ENCODE measurements around the gene KCNK15. TPM values are rescaled to one million over a fixed set of nuclear protein-coding genes. Genes with fewer than 3 reads are reported as not detected.
A peak's percentile ranks its signal among the peaks of the same experiment; 100 is the strongest.

Gene KCNK15
- total and polyA plus RNA-seq, 9 of the 15 experiments (the other 6 are each of a cell fraction or from before 2014, with no cell fraction given), result 0.03 to 0.30 (median 0.17) TPM; not detected in 5

GRCh38 chr20:44776980-44777379 is 31.3 kb downstream of the KCNK15 start (continued):
- TF ChIP-seq PBX2 (CRISPR knock-in tag; IDR thresholded peaks at IDR 0.05; ENCODE audit: low read depth), result no peak
- no peak for TF ChIP-seq PBX2 (tag; conservative IDR thresholded peaks at IDR 0.05; ENCODE audit: low read depth)
- TF ChIP-seq MIER1 (IDR thresholded peaks at IDR 0.05; ENCODE audit: low read depth), result peak; percentile 92
- TF ChIP-seq RAD51 (IDR thresholded peaks at IDR 0.05; ENCODE audit: borderline replicate concordance, low read depth), result no peak
- TF ChIP-seq ZNF518B (CRISPR knock-in tag; IDR thresholded peaks at IDR 0.05), result no peak
- TF ChIP-seq TCF7 (IDR thresholded peaks at IDR 0.05; ENCODE audit: borderline replicate concordance), result no peak
- TF ChIP-seq RCOR1 (IDR thresholded peaks at IDR 0.05; ENCODE audit: borderline replicate concordance in 1 of 2, low read depth in 2 of 2, low read length in 2 of 2), result peak in 1 of 2 experiments; percentile 45; a peak in 1 of 4 replicates
- TF ChIP-seq PHB2 (IDR thresholded peaks at IDR 0.05; ENCODE audit: low read depth), result no peak
- TF ChIP-seq ZBTB11 (CRISPR knock-in tag; IDR thresholded peaks at IDR 0.05), result no peak
- no peak for TF ChIP-seq TRIM28 (IDR thresholded peaks at IDR 0.05)
- no peak for TF ChIP-seq EGR1 (conservative IDR thresholded peaks at IDR 0.05)
